ENCODE data around the gene BCL2L11.

Gene BCL2L11

GRCh38 chr2:111208639-111209038 lies 87.9 kb downstream of the BCL2L11 start:
- H3K4me3 ChIP-seq (ENCODE audit: low read depth, low read length), result no peak overlapping the region
- no peaks in the 10 kb centered on the region for H3K79me2 ChIP-seq (ENCODE audit: control insufficient read depth, insufficient read depth, low read length, unreplicated experiment)
- H3K4me1 ChIP-seq (ENCODE audit: control insufficient read depth, insufficient read depth, low read length, unreplicated experiment), result peaks cover 3% of the 10 kb centered on the region
- H3K36me3 ChIP-seq (ENCODE audit: insufficient read depth, low read length), result peaks cover 7% of the 10 kb centered on the region
- H2AFZ ChIP-seq (ENCODE audit: low read length, unreplicated experiment), result no peak overlapping the region
- H3K27me3 ChIP-seq (ENCODE audit: insufficient read depth, low read length), result no peaks in the 10 kb centered on the region
- H3K27ac ChIP-seq (ENCODE audit: low read depth, low read length), result no peak overlapping the region; the same call in 1 of the 2 replicates

- Histone ChIP-seq H3K27me3 (ENCODE audit: insufficient read depth, low read length) (no peaks in the 10 kb centered on the region), H3K27ac (ENCODE audit: low read depth, low read length) (no peak overlapping the region), H3K36me3 (ENCODE audit: insufficient read depth, low read length) (peaks cover 7% of the 10 kb centered on the region), H3K4me1 (ENCODE audit: control insufficient read depth, insufficient read depth, low read length, unreplicated experiment) (peaks cover 3% of the 10 kb centered on the region), H3K4me3 (ENCODE audit: low read depth, low read length) (no peak overlapping the region), H3K79me2 (ENCODE audit: control insufficient read depth, insufficient read depth, low read length, unreplicated experiment) (no peaks in the 10 kb centered on the region), H2AFZ (ENCODE audit: low read length, unreplicated experiment) (no peak overlapping the region)
Measured at GRCh38 chr2:111209045-111209514, 88.4 kb downstream of the BCL2L11 start.

- Histone ChIP-seq H2AFZ (ENCODE audit: low read length, unreplicated experiment) (no peak overlapping the region), H3K4me1 (ENCODE audit: control insufficient read depth, insufficient read depth, low read length, unreplicated experiment) (peaks cover 3% of the 10 kb centered on the region), H3K27ac (ENCODE audit: low read depth, low read length) (no peak overlapping the region), H3K79me2 (ENCODE audit: control insufficient read depth, insufficient read depth, low read length, unreplicated experiment) (no peaks in the 10 kb centered on the region), H3K4me3 (ENCODE audit: low read depth, low read length) (no peak overlapping the region), H3K27me3 (ENCODE audit: insufficient read depth, low read length) (no peaks in the 10 kb centered on the region), H3K36me3 (ENCODE audit: insufficient read depth, low read length) (peaks cover 12% of the 10 kb centered on the region)
Measured at GRCh38 chr2:111210036-111210435, 89.3 kb downstream of the BCL2L11 start.

GRCh38 chr2:111213877-111214276 lies 93.2 kb downstream of the BCL2L11 start:
- Histone ChIP-seq H3K4me1 (ENCODE audit: control insufficient read depth, insufficient read depth, low read length, unreplicated experiment) (no peaks in the 10 kb centered on the region), H3K79me2 (ENCODE audit: control insufficient read depth, insufficient read depth, low read length, unreplicated experiment) (no peaks in the 10 kb centered on the region), H3K27me3 (ENCODE audit: insufficient read depth, low read length) (no peaks in the 10 kb centered on the region), H3K36me3 (ENCODE audit: insufficient read depth, low read length) (peaks cover 12% of the 10 kb centered on the region), H2AFZ (ENCODE audit: low read length, unreplicated experiment) (no peak overlapping the region), H3K27ac (ENCODE audit: low read depth, low read length) (no peak overlapping the region), H3K4me3 (ENCODE audit: low read depth, low read length) (no peak overlapping the region)

- H3K27me3 ChIP-seq (ENCODE audit: insufficient read depth, low read length), result no peaks in the 10 kb centered on the region
- no peaks in the 10 kb centered on the region for H3K4me1 ChIP-seq (ENCODE audit: control insufficient read depth, insufficient read depth, low read length, unreplicated experiment)
- peaks cover 12% of the 10 kb centered on the region for H3K36me3 ChIP-seq (ENCODE audit: insufficient read depth, low read length)
Measured at GRCh38 chr2:111216811-111217652, 96.3 kb downstream of the BCL2L11 start.

More at GRCh38 chr2:111216811-111217652, 96.3 kb downstream of the BCL2L11 start:
- Histone ChIP-seq H3K79me2 (ENCODE audit: control insufficient read depth, insufficient read depth, low read length, unreplicated experiment) (no peaks in the 10 kb centered on the region), H2AFZ (ENCODE audit: low read length, unreplicated experiment) (no peak overlapping the region), H3K4me3 (ENCODE audit: low read depth, low read length) (no peak overlapping the region), H3K27ac (ENCODE audit: low read depth, low read length) (no peak overlapping the region)

All from ACC112 (cell line).